ENCODE data around the gene HSF4.

The HSF4 gene

GRCh38 chr16:67190448-67191399, 26.2 kb downstream of the HSF4 start:
- no peak overlapping the region for H3K4me3 ChIP-seq (ENCODE audit: low read depth, low read length)
- no peak for DNase-seq (ENCODE audit: low read depth)
- no peak for TF ChIP-seq CTCF (IDR thresholded peaks at IDR 0.05; ENCODE audit: low read depth, low read length, missing control alignments)

GRCh38 chr16:67191411-67191994, 27.0 kb downstream of the HSF4 start:
- no peak for TF ChIP-seq CTCF (IDR thresholded peaks at IDR 0.05; ENCODE audit: low read depth, low read length, missing control alignments)
- no peak for DNase-seq (ENCODE audit: low read depth)
- H3K4me3 ChIP-seq (ENCODE audit: low read depth, low read length): peak overlapping the region; percentile 84

- peak; percentile 80 for DNase-seq (ENCODE audit: low read depth)
- H3K4me3 ChIP-seq (ENCODE audit: low read depth, low read length): peak within 1 kb of the TSS; percentile 84
- no peak for TF ChIP-seq CTCF (IDR thresholded peaks at IDR 0.05; ENCODE audit: low read depth, low read length, missing control alignments)
These were observed 27.6 kb downstream of the HSF4 start, which contains the start of gene E2F4 for GRCh38 chr16:67191995-67192681. E2F4 (plus strand) TSS chr16:67192155; CDS start chr16:67192228, 73 bp downstream.

- no peak for TF ChIP-seq CTCF (IDR thresholded peaks at IDR 0.05; ENCODE audit: low read depth, low read length, missing control alignments)
- DNase-seq (ENCODE audit: low read depth): no peak
These were observed 28.3 kb downstream of the HSF4 start for GRCh38 chr16:67192781-67193361.

GRCh38 chr16:67193536-67193935, 29.0 kb downstream of the HSF4 start:
- H3K4me3 ChIP-seq (ENCODE audit: low read depth, low read length): peak overlapping the region; percentile 84

More at GRCh38 chr16:67192781-67193361, 28.3 kb downstream of the HSF4 start:
- H3K4me3 ChIP-seq (ENCODE audit: low read depth, low read length): peak overlapping the region; percentile 84

More at GRCh38 chr16:67193536-67193935, 29.0 kb downstream of the HSF4 start:
- TF ChIP-seq CTCF (IDR thresholded peaks at IDR 0.05; ENCODE audit: low read depth, low read length, missing control alignments): no peak
- DNase-seq (ENCODE audit: low read depth): no peak

Data from GM12864 (cell line).